Loucy (cell line): ENCODE data around the gene LIPT2.

Source experiments
- H2AFZ ChIP-seq: fragments of 200-600 bp; sonication (generic); 2 replicates; pipeline ENCODE4 v1.6.0; 2016; ENCODE audit warnings: antibody characterized with exemption, mild to moderate bottlenecking, low read length, moderate library complexity
- H3F3A ChIP-seq: fragments of 200-600 bp; 2 replicates; pipeline ENCODE4 v1.6.0; 2016; ENCODE audit warnings: antibody characterized with exemption, low read depth, mild to moderate bottlenecking
- H3K27me3 ChIP-seq: fragments of 200-600 bp; sonication (generic); 2 replicates; pipeline ENCODE4 v1.6.1; 2014; ENCODE audit warnings: low read length, mild to moderate bottlenecking; ENCODE audit not compliant: insufficient read depth, poor library complexity, severe bottlenecking
- H3K36me3 ChIP-seq: fragments of 200-600 bp; sonication (generic); 2 replicates; pipeline ENCODE4 v1.6.1; 2016; ENCODE audit warnings: low read length; ENCODE audit not compliant: insufficient read depth
- H3K4me1 ChIP-seq: fragments of 200-600 bp; sonication (generic); 2 replicates; pipeline ENCODE4 v1.5.1; 2014; ENCODE audit warnings: low read length, mild to moderate bottlenecking; ENCODE audit not compliant: insufficient read depth, poor library complexity, severe bottlenecking
- H3K4me2 ChIP-seq: fragments of 200-600 bp; sonication (generic); 2 replicates; pipeline ENCODE4 v1.6.0; 2014; ENCODE audit warnings: antibody characterized with exemption, low read length, low read depth, mild to moderate bottlenecking; ENCODE audit not compliant: poor library complexity, severe bottlenecking
- H3K4me3 ChIP-seq: fragments of 200-600 bp; sonication (generic); 2 replicates; pipeline ENCODE4 v1.5.1; 2014; ENCODE audit warnings: low read length, mild to moderate bottlenecking, mixed read lengths; ENCODE audit not compliant: poor library complexity, severe bottlenecking
- H3K79me2 ChIP-seq: fragments of 200-600 bp; sonication (generic); 2 replicates; pipeline ENCODE4 v1.6.1; 2014; ENCODE audit warnings: low read length; ENCODE audit not compliant: insufficient read depth
- H3K9ac ChIP-seq: fragments of 200-600 bp; sonication (generic); 2 replicates; pipeline ENCODE4 v1.6.0; 2014; ENCODE audit warnings: mild to moderate bottlenecking, low read depth, low read length, moderate library complexity; ENCODE audit not compliant: poor library complexity, severe bottlenecking
- H3K9me2 ChIP-seq: fragments of 200-600 bp; sonication (generic); replicated peaks from 2 replicates; pipeline ENCODE4 v1.6.1; 2016; ENCODE audit warnings: low read depth, low read length, mixed read lengths
- H3K9me3 ChIP-seq: fragments of 200-600 bp; sonication (generic); 2 replicates; pipeline ENCODE4 v1.6.1; 2014; ENCODE audit warnings: mild to moderate bottlenecking, antibody characterized with exemption, low read length, low read depth; ENCODE audit not compliant: insufficient read depth
- H4K20me1 ChIP-seq: fragments of 200-600 bp; sonication (generic); 2 replicates; pipeline ENCODE4 v1.6.0; 2014; ENCODE audit warnings: antibody characterized with exemption, low read length, mild to moderate bottlenecking; ENCODE audit not compliant: insufficient read depth, poor library complexity, severe bottlenecking
- EZH2phosphoT487 ChIP-seq: fragments of 200-600 bp; IDR thresholded peaks from 2 replicates; pipeline ENCODE4 v1.6.1; 2018; ENCODE audit warnings: antibody characterized with exemption, mild to moderate bottlenecking, moderate library complexity, borderline replicate concordance
- TF ChIP-seq, protein P1 (sequence below): fragments of 200-600 bp; sonication (generic); conservative IDR thresholded peaks from 2 replicates; pipeline ENCODE4 v1.5.1; 2014; ENCODE audit warnings: mild to moderate bottlenecking, antibody characterized with exemption, low read length

Gene LIPT2

GRCh38 chr11:74449369-74449931 is 44.1 kb downstream of the LIPT2 start:
- peak overlapping the region; percentile 91 for H2AFZ ChIP-seq
- H3K4me2 ChIP-seq: peak overlapping the region; percentile 45
- no peaks in the 10 kb centered on the region for H3K79me2 ChIP-seq
- no peaks in the 10 kb centered on the region for H3K9me2 ChIP-seq
- no peaks in the 10 kb centered on the region for H3K36me3 ChIP-seq
- H3K4me1 ChIP-seq: peaks cover 3% of the 10 kb centered on the region
- no peak for TF ChIP-seq EZH2phosphoT487
- TF ChIP-seq, protein P1, sequence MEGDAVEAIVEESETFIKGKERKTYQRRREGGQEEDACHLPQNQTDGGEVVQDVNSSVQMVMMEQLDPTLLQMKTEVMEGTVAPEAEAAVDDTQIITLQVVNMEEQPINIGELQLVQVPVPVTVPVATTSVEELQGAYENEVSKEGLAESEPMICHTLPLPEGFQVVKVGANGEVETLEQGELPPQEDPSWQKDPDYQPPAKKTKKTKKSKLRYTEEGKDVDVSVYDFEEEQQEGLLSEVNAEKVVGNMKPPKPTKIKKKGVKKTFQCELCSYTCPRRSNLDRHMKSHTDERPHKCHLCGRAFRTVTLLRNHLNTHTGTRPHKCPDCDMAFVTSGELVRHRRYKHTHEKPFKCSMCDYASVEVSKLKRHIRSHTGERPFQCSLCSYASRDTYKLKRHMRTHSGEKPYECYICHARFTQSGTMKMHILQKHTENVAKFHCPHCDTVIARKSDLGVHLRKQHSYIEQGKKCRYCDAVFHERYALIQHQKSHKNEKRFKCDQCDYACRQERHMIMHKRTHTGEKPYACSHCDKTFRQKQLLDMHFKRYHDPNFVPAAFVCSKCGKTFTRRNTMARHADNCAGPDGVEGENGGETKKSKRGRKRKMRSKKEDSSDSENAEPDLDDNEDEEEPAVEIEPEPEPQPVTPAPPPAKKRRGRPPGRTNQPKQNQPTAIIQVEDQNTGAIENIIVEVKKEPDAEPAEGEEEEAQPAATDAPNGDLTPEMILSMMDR: peak; percentile 87
- no peaks in the 10 kb centered on the region for H4K20me1 ChIP-seq
- H3K9me3 ChIP-seq: no peaks in the 10 kb centered on the region
- no peaks in the 10 kb centered on the region for H3F3A ChIP-seq
- H3K27me3 ChIP-seq: no peaks in the 10 kb centered on the region
- H3K9ac ChIP-seq: no peak overlapping the region
- H3K4me3 ChIP-seq: no peak overlapping the region

- H3K27me3 ChIP-seq: no peaks in the 10 kb centered on the region
- H2AFZ ChIP-seq: no peak overlapping the region
- no peaks in the 10 kb centered on the region for H3K36me3 ChIP-seq
These were observed 45.8 kb downstream of the LIPT2 start for GRCh38 chr11:74447720-74448119.

DNA sequence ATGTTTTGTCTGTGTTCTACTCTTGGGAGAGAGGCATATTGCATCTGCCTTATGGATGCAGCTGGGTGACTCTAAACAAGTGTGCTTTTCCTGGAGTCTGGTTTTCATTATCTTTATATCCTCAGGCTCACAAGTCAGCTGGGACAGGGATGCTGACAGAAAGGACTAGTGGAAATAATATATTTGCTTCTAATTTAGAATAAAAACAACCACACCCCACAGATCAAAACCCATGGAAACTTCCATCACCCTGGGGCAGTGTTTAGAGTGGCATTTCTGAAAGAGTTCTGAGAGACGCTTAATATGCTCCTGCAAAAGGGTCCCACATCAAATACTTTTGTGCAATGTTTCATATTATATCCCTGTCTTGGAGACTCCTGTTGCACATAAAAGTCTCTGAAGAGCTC is 47.0 kb downstream of the LIPT2 start:
- Histone ChIP-seq H3K4me2 (no peak overlapping the region), H3F3A (no peaks in the 10 kb centered on the region), H3K9me3 (no peaks in the 10 kb centered on the region), H2AFZ (no peak overlapping the region), H3K27me3 (no peaks in the 10 kb centered on the region), H3K4me3 (no peak overlapping the region), H4K20me1 (no peaks in the 10 kb centered on the region), H3K4me1 (peaks cover 3% of the 10 kb centered on the region), H3K9ac (no peak overlapping the region), H3K36me3 (no peaks in the 10 kb centered on the region), H3K79me2 (no peaks in the 10 kb centered on the region), H3K9me2 (no peaks in the 10 kb centered on the region)
- TF ChIP-seq EZH2phosphoT487: no peak
- TF ChIP-seq, protein P1: no peak

More at GRCh38 chr11:74447720-74448119, 45.8 kb downstream of the LIPT2 start:
- Histone ChIP-seq H3K9me2 (no peaks in the 10 kb centered on the region), H3F3A (no peaks in the 10 kb centered on the region), H3K9me3 (no peaks in the 10 kb centered on the region), H3K9ac (no peak overlapping the region), H3K4me3 (no peak overlapping the region), H3K4me1 (peaks cover 3% of the 10 kb centered on the region), H3K79me2 (no peaks in the 10 kb centered on the region), H4K20me1 (no peaks in the 10 kb centered on the region), H3K4me2 (no peak overlapping the region)
- no peak for TF ChIP-seq EZH2phosphoT487
- TF ChIP-seq, protein P1: no peak
